Activated CD8-positive, alpha-beta memory T cell treated with anti-CD3 and anti-CD28 coated beads for 48 hours (primary cell): Measurements from ENCODE around the gene IFNLR1.

Experiments used
- DNase-seq, 3 experiments: peaks; one replicate each; pipeline ENCODE4 v3.0.0-alpha.2; 2020; ENCODE audit warnings: low read depth in 2 of 3, low spot score in 2 of 3

Gene IFNLR1

DNA sequence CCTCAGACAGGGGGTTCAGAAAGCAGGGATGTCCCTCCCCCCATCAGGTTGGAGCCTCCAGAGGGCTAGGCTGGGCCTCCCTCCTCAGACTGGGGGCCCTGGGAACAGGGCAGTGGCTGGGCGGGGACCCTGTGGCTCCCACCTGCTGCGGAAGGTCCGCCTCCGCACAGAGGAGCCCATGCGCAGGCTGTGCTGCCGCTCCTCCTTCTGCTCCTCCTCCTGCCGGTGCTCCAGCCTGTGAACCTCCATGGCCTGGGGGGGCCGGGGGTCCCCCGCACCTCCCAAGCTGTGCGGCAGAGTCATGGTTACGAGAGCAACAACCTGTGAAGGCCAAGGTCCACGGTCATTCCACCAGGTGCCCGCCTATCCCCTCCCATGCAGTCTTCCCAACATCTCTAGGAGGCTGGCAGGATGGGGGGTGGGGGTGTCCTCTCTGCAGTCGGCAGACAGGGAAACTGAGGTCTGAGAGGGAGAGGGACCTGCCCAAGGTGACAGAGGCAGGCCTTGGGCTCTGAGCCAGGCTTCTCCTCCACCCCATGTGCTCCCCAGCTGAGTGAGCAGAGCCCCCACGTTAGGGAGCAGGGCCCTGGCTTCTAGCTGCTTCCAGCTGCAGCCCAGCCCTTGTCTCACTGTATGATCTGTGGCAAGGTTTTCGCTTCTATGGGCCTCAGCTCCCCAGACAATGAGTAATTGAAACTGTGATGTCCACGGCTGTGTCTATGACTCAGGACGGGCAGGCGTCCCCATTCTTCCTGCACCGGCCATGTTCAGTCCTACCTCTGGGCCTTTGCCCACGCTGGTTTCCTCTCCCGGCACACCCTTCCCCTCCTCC, 78.5 kb downstream of the IFNLR1 start:
- no peak for DNase-seq

DNA sequence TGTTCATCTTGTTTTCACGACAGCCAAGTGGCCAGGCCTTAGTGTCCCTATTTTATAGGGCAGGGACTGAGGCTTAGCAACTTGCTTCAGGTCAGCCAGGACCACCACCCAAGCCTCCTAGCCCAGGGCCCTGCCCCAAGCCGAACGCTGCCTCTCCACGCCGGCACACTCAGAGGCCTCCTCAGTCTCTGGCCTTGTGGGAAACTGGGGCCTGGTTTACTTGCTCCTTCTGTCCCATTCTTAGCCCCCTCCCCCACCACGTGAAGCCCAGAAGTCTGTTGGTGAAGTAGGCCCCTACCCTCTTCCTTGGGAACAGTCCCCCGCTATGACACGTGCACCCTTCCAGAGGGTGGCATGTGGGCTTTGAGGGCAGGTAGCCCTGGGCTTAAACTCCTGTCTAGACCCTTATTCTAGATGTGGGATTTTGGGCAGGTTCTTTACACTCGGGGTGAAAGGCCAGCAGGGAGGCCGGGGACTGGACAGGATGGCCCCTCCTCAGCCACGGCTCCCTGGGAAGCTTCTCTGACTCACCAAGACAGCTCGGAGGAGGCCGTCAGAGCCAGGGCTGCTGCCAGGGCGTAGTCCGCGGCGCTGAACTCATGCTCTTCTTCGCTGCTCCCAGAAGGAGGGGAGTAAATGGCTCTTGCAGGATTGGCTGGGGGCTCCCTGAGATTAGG, 79.5 kb downstream of the IFNLR1 start:
- no peak for DNase-seq

DNA sequence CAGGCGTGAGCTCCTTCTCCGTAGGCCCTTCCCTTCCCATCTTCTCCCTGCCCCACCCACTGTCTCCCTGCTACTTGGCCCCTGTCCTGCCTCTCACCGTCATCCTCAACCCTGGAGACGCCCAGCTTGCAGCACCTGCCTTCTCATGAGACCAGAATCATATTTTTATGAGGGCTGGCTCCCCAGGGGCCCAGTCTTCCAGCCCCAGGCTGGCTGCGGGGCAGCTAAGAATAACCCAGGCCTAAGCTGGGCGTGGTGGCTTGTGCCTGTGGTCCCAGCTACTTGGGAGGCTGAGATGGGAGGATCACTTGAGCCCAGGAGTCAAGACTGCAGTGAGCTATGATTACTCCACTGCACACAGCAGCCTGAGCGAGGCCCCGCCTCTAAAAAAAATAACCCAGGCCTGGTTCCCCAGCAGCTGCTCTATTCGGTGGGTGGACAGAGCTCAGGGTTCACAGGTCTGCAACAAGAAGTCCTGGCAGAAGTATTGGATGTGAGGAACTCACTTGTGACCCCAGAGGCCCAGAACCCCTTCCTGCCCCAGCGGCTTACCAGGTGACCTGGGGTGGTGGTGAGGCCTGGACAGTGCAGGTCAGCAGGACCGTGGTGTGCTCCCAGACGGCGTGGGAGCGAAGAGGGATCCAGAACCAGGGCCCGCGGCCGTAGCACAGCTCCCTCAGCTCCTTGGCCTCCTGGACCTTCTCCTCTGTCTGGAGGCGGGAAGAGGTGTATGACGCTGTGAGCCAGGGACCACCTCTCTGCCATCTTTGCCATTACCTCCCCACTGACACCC, 81.5 kb downstream of the IFNLR1 start:
- DNase-seq, result no peak

DNA sequence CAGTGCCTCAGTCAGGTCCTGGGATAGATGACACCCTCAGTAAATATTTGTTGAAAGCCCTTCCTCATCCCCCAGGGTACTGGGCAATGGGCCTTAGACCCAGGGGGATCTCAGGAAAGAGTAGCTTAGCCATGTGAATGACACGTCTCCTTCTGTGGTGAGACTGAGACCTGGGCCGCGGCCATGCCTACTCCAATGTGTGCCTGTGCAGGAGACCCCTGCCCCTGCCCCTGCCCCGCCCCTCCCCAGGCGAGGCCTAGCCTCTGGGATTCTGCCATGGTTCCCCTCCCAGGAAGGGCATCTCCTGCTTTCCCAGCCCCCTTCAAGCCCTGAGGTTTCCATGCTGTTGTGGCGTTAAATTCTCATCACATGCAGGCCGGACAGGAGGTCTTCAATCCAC, 82.2 kb downstream of the IFNLR1 start:
- no peak for DNase-seq
